DOHH2 (cell line): ENCODE results near the gene SERINC4.

Experiments
- CTCF ChIP-seq: fragments of 200-600 bp; sonication (generic); IDR thresholded peaks from one replicate; pipeline ENCODE4 v1.5.1; 2014; ENCODE audit warnings: antibody characterized with exemption, mild to moderate bottlenecking, low read depth, low read length; ENCODE audit not compliant: poor library complexity, severe bottlenecking
- EZH2phosphoT487 ChIP-seq: fragments of 200-600 bp; sonication (generic); IDR thresholded peaks from 2 replicates; pipeline ENCODE4 v1.6.1; 2017; ENCODE audit warnings: borderline replicate concordance, mild to moderate bottlenecking, antibody characterized with exemption, low read length, moderate library complexity, mixed read lengths

- TF ChIP-seq CTCF: no peak
- no peak for TF ChIP-seq EZH2phosphoT487
Observed at GRCh38 chr15:43763819-43764446, 36.1 kb downstream of the SERINC4 start.
